HT1080 (cell line): Measurements from ENCODE around the gene C19orf67. TPM values are rescaled to one million over a fixed set of nuclear protein-coding genes. Genes with fewer than 3 reads are reported as not detected.

Experiments
- DNase-seq: peaks from one replicate; pipeline ENCODE4 v3.0.0-alpha.2; 2015; ENCODE audit warnings: low read depth
- polyA plus RNA-seq, 2 experiments: library from polyadenylated mRNA; depleted of rRNA; stranded (reverse); fragments of >200 nt; gene quantifications; 2 replicates each; pipeline ENCODE4 v1.2.3, GENCODE V29; 2015
- total RNA-seq: library from RNA; depleted of rRNA; stranded (reverse); fragments of >200 nt; shearing (Covaris generic); gene quantifications from 2 replicates; pipeline ENCODE4 v1.2.3, GENCODE V29; 2014; rRNA removed

C19orf67 gene
- total RNA-seq: 0.23 TPM in 1 of 2 replicates, not detected in the other
- polyA plus RNA-seq (2015; cell fraction: cytosol; rRNA removed): not detected in 2 replicates
- not detected in 2 replicates for polyA plus RNA-seq (2015; cell fraction: nucleus; rRNA removed)

DNA sequence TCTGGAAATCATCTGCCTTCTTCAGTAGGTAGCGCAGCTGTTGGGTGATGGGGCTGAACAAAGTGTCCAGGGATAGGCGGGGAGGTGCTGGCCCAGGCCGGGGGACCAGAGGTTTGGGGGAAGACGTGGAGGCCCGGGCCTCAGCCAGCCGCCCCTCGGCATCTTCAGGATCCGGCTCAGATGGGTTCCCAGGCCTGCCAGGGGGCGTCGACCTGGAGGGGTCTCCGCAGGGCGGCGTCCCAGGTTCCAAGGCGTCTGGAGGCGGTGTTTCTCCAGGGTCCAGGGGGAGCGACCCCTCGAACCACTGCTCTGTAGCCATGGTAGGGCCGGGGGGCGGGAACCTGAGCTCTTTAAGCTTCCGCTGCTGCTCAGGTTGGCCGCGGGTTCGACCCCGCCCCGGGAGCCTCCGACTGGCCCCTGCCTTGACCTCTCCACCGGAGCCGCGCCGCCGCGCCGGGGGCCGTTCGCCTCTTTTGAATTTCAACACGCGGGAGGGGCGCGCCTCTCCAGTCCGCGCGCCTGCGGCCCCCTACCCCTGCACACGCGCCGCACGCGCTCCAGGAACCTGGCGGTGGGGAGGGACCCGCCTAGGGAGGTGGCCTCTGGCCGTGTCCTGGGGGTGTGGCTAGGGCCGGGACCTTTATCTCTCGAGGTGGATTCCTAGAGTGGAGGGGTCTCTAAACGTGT, at the start of gene C19orf67:
C19orf67 (minus strand) TSS at position 475 of the 687 bp plus-strand sequence; CDS start at position 319, 156 bp downstream.
- DNase-seq: no peak

DNA sequence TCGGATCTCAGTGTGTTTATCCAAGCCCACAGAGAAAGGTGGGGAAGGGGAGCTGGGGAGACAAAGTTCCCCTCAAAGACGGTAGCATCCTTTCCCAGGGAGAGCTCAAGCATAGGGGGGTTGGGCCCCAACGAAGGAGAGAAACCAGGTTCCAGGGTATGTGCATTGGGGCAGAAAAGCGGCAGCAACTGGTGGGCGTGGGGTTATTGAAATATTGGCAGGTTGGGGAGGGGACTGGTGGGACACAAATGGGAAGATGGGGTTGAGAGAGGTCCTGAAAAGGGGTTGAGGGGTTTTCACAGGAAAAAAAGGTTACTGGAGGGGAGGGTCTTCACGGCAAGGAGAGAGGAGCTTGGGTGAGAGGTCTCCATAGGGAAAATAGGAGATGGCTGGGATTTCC, 49.8 kb upstream of the C19orf67 start:
- DNase-seq: no peak

DNA sequence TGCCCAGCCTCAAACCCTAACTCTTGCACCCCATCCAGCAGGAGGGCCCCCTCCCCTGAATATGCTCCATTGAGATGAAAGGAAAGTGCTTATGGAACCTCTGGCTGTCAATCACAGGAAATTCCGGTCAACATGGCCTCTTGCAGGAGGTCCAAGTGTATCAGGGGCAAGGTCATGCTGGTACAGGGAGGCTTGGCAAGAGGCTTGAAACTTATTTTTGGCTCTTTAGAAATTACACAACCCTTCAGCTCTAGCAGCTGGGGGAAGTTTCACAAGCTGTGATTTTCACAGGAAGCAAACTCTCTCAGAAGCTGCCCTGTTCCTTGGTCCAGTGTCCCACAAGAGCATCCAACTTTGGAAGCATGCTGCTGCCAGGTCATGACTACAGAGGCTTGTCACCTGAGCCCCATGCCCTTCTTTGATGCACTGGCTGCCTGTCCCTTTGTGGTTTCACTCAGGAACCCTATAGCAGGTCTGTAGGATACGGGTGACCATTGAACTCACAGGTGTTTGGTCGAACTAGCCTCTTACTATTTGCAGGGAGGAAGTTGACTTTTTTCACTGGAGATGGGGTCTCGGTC, 42.4 kb upstream of the C19orf67 start:
- DNase-seq: no peak

DNA sequence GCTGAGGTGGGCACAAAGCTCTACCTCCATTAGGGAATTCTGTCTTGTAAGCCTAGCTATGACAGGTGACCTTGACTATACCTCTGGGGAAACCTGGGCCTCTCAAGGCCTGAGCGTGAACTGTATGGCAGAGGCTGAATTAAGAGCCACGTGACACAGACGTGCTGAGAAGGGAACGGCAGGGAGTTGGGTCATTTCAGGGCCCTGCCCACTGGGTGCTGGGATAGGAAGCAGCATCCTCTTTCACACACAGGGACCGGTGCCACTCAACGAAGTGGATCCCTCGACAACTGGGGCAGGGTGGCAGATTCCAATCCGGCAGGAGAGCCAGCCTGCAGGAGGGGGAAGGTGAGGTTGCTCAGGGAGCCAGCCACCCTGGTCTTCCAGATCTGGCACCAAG, 41.6 kb upstream of the C19orf67 start:
- DNase-seq: no peak

DNA sequence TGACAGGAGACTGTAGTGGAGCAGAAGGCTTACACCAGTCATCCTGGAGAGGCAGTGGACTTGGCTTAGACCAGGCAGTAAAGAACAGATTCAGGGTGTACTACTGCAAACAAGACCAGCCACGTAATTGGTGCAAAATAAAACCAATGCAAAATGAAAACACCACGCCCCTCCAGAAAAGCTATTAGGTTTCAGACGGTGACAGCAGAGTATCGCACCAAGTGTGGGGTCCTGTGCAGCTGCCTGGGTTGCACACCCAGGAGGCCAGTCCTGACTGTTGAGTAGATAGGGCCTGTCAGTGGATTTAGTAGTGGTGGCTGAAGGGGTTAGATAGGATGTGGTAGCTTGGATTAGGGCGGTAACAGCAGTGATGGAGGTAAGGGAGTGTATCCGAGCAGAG, 37.3 kb upstream of the C19orf67 start:
- no peak for DNase-seq

DNA sequence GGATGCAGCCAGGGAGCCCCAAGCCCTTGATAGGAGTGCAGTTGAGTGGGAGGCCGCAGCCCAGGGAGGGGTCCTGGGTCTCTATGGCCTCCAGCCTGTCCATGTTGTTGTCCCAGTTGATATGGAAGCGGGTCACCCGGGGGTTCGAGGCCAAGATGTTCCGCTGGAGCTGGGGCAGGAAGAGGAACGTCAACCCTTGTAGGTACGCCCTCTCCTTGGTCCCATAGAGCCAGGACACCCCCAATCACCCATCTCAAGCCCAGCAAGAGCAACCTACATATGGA, 34.9 kb upstream of the C19orf67 start:
- no peak for DNase-seq

DNA sequence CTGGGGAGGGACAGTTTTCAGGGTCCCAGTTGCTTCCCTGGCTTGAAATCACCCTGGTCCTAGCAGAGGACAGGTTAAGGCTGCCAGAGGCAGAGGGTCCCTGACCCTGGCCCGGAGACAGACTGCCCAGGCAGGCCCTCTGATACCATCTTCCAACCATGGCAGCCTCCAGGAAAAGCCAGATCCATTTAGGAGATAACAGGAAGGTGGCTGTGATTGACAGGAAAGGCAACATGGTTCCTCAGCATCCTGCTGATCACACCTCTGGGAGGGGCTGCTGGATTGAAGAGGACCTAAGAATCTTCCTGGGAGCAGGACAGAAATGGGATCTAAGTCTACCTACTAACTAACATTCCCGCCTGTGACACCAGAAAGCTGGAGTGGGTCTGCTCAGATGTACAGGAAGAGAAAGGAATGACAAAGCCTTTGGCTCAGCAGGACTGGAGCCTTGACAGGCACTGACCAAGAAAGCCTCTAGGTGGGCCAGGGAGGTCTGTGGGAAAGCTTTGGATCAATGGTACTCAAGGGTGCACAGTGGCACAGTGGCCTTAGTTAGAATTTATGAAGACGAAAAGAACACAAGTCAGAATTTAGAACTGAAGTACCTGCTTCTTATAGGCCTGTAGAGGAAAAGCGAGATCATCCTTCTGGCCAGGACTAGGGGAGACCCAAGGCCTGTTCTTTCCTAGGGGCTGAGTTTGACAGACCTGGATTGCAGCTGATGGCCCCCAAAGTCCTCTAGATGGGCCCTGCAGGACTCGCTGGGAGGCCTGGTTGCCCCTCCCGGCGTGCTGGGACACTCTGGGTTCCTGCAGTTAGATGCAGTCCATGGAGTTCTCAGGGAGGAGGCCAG, 34.3 kb upstream of the C19orf67 start:
- DNase-seq: no peak

DNA sequence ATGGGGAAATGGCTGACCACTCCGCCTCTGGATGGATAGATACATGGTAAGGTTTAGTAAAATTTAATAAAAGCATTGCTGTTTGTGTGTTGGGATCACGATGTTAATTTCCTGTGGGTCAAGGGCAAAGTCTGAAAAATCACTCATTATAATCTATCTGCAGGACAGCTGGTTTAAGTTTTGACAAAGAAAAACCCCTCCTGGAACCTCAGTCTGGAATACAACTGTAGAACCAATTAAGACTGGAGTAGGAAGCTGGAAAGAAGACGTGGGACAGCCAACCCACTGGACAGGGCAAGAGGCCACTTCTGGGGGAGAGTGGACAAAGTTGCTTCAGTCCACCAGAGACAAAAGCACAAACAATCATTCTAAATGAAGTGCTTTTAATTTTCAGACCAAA, 33.6 kb upstream of the C19orf67 start:
- no peak for DNase-seq

DNA sequence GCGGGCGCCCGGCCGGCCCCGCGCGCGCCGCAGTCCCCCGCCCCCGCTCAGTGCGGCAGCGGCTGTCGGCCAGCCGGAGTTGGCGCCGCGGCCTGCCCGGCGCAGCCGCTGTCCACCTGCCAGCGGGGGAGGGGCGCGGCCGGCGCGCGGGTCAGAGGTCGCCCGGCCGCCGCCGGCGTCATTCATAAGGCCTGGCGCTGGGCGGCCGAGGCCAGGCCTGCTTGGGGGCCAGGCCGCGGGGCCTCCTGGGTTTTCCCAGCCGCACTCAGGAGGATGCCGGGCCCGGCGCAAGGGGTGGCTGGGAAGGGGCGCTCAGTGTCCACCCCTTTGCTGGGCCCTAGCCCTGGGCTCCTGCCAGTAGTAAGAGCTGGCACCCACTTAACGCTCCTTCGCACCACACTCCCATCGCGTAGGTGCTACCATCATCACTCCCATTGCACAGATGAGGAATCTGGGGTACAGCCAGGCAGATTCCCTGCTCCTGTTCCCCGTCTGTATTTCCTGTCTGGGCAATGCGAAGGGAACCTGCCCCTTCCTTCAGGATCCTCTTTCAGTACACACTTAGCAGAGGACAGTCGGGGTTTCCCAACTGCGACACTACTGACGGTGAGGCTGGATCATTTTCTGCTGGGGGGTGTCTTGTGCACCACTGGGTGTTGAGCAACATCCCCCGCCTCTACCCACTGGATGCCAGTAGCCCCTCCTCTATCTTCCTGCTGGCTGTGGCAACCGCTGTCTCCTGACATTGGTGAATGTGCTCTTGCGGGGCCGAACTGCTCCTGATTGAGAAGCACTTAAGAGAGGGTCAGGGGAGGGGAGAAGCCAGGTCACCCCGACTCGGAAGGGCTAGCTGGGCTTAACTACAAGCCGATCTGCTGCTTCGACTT, 32.8 kb upstream of the C19orf67 start:
- no peak for DNase-seq

DNA sequence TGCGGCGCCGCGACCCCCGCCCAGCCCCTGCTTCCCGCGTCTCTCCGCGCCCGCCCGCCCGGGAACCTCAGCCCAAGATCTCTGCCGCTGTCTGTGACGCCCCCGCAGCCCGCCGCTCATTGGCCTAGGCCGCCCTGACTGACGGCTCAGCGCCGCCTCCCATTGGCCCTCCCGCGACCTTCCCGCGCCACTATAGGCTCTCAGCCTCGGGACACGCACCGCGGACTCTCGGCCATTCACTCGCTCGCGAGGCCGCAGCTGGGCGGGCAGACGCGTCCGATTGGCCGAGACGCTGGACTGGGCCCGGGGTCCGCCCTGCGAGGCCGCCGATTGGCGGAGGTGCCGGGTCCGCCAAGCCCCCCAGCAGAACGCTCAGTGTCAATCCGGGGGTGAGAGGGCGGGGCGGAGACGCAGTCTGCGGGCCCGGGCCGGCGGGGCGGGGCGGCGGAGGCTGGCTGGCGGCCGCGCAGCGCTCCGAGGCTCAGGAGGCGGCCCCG, 32.1 kb upstream of the C19orf67 start, which contains the start of gene PRKACA:
PRKACA (minus strand) TSS at position 95 of the 497 bp plus-strand sequence. CDS start 215 bp downstream, outside the sequence.
- peak; percentile 98 for DNase-seq

DNA sequence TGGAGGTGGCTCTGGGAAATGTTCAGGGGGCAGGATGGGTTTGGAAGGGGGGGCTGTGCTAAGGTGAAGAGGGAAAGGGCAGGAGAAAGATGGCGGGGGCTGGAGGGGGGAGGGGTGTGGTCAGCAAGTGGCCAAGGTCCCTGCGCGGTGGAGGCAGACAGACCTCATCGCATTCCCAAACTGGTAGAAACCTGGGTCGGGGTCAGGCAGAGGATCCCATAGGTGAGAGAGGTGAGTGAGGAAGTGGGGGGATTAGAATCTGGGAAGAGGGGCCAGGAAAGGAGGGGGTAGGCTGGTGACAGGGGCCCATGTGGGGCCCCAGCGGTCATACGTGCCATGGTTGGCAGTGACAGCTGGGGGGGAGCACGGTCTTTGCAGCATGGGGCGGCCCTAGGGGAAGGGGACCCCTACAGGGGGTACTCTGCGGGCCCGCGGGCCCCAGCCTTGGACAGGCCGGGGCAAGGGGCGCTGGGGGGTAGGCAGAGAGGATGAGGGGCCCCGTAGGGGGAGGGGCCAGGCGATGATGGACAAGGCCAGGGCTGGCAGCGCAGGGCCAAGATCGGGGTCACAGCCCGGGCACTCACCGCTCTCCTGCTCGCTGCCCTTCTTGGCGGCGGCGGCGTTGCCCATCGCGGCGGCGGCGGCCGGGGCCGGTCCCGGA, 31.5 kb upstream of the C19orf67 start:
- DNase-seq: no peak

DNA sequence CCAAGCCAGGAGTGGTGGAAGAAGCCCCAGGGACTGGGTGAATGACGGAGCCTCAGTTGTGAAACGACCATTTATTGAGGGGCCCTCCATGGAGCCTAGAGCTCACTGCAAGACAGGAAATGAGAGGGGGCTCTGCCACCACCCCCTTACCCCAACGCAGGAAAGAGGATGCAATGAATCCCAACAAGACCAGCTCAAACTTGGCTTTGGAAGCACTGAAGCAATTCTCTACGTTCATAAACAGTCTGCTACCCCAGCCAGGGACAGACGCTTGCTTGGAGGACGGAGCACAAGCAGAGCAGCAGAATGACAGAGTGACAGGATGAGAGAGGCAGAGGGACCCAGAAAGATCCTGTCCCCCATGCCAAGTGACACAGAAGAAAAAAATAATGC, 30.9 kb upstream of the C19orf67 start:
- DNase-seq: no peak

DNA sequence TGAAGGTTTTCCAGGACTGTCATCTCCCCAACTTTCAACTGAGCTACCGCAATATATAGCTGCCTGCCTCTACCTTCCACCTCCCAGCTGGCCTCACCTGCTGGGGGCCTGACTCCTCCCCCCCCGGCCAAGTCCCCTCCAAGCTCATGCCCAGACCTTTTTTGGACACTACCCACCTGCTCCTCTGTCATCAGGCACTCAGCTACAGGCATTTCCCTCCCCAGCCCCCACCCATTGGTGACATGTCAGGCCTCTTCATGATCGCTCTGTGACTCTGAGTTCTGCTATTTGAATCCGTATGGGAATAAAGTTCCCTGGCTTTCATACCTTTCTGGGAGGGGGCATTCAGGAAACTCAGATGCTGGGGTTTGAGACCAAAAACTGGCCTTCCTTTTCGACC, 30.2 kb upstream of the C19orf67 start:
- no peak for DNase-seq

DNA sequence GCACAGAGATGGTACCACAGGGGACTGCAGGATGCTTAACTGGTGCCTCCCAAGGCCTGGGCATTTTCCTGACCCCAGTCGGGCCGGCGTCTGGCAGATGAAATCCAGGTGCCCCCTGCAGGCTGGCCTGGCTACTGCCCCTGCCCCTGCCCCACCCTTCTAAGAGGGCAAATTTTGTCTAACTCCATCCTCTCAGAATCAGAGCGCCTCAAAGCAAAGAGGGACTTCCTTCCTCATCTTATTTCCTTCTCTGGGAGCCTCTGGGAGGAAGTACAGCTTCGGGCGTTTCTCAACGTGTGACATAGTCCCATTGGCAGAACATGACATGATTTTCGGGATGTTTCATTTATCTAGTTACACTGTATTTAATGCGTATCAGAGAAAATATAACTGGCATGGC, 29.3 kb upstream of the C19orf67 start:
- DNase-seq: peak; percentile 21

DNA sequence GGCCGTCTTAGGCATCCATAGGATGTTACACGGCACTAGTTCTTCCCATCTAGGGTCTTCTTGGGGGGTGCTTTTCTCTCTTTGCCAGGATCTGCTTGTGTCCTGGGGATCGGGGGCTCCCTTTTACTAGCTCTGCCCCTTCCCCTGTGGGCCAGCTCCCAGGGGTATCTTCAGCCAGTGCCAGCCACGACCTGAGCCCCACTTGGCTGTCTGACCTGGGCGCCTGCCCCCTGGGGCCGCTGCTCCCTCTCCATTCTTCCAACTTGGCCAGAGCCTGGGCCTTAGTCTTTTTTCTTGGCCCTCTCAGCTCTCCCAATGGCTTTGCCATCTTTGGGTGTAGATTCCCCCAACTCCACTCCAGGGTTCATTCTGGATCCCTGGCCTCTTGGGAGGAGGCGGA, 28.9 kb upstream of the C19orf67 start:
- DNase-seq: no peak

DNA sequence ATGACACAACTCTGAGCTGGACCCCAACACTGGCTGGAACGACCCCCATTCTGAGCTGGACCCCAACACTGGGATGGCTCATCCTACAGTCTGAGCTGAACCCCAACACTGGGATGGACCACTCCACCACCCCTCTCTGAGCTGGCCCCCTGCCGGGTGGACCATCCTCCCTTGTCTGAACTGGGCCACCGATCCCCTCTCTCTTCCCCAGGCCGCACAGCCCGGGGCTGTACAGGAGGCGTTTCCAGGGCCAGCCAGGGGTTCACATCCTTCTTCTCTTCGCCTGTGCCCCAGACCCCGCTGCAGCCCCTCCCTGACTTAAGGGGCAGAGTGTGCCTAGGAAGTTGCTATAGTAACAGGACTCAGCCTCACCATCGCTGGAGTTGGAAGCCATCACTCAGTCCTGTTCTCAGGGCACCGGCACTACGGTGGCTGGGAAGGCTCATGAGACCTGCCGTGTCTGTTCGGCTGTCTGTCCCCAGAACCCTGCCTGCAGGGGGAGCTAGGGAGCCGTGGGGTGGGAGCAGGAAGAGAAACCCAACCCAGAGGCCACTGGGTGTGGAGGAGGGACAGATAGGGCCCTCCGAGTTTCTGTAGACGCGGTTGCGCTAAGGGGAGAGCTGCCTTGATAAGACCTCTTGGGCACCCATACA, 28.3 kb upstream of the C19orf67 start:
- DNase-seq: no peak

DNA sequence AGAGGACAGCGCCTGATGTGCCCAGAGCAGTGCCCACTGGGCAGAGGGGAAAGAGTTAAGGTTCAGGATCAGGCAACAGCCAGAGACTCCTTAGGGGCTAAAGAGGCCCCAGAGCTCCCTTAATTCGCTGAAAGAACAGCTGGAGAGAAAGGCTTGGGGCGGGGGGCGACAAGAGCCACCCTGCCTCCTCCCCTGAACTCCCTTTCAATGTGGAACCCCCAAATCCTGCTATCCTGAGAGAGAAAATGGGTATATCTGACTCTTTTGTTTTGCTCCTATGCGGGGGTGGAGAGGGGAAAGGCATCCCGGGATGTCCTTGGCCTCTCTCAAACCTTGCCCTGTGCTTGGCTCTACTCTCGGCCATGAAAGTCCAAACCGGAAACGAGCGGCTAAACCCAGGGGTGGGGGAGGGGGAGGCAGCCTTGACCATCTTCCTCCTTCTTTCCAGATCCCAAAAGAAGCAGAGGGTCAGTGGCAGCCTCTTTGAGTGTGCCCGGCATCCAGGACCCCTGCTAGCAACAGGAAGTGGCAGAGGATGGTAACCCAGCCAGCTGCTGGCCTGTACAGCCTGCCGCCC, 27.3 kb upstream of the C19orf67 start:
- DNase-seq: no peak

DNA sequence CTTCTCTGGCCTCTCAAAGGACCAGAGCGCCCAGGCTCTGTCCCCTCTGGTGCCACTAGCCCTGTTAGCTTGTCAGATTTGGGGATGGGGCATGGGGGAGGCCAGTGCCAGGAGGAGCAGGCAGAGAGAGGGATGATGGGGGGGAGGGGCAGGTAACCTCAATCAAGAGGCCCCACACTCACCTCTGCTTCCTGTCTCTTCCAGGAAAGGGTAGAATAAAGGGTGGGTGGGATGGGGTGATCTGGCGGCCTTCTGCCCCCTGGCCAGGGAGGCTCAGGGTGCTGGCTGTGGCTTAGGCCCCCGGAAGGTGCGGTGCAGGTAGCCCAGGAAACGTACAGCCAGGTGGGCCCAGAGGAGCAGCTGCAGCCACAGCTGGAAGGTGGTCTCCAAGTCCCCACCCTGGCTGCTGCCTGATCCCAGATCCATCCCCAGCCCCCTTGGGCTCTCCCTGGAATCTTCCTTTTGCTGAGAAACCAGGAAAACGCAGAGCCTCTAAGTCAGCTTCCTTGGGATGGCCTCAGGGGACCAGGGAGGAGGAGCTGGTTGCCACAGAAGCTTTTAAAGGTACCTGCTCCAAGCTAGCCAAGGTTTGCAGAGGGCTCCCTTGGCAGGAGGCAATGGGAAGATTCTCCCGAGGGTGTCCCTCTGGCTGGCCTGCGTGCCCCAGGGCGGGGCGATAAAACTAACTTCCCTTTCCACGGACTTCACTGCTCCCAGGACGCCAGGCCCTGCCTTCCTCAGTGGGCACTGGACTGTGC, 26.6 kb upstream of the C19orf67 start:
- DNase-seq: no peak

DNA sequence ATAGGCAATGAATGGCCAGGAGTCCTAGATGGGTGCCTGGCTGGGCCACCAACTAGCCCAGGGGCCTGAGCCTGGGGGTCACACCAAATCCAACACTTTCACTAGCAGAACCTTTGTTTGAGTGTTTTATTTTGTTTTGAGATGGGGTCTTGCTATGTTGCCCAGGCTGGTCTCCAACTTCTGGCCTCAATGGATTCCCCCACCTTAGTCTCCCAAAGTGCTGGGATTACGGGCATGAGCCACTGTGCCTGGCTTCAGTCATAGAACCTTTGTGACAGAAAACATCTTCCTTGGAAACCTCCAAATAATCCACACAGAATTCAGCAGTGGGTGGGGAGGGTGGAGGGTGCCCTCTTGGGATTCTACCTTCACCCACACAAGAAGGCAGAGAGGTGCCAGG, 25.9 kb upstream of the C19orf67 start:
- DNase-seq: no peak
